Measurements from ENCODE around the gene DMRT1.
A peak's percentile ranks its signal among the peaks of the same experiment; 100 is the strongest.
"Not testable (repeated sequence)": the region's sequence is repeated elsewhere in the genome, so short reads cannot be mapped to it uniquely, and the experiment has no call there.

Gene DMRT1

GRCh38 chr9:860706-861105, 19.2 kb downstream of the DMRT1 start:
- DNase-seq: no peak

- DNase-seq: not testable (repeated sequence)
These were observed 20.0 kb downstream of the DMRT1 start for GRCh38 chr9:861525-861924.

- no peak for DNase-seq
These were observed 33.8 kb downstream of the DMRT1 start for GRCh38 chr9:875119-875962.

- DNase-seq: no peak
These were observed 34.9 kb downstream of the DMRT1 start for GRCh38 chr9:876425-876824.

GRCh38 chr9:878239-878638, 36.7 kb downstream of the DMRT1 start:
- no peak for DNase-seq

- DNase-seq: no peak
These were observed 39.2 kb downstream of the DMRT1 start for GRCh38 chr9:880725-881124.

- no peak for DNase-seq
These were observed 41.0 kb downstream of the DMRT1 start for GRCh38 chr9:882416-882924.

- DNase-seq: no peak
These were observed 41.5 kb downstream of the DMRT1 start for GRCh38 chr9:883011-883410.

GRCh38 chr9:886886-887285, 45.4 kb downstream of the DMRT1 start:
- peak; percentile 63 for DNase-seq

- DNase-seq: no peak
These were observed 50.6 kb downstream of the DMRT1 start for GRCh38 chr9:892123-892522.

GRCh38 chr9:893115-893514, 51.6 kb downstream of the DMRT1 start:
- DNase-seq: no peak

- peak; percentile 15 for DNase-seq
These were observed 52.4 kb downstream of the DMRT1 start for GRCh38 chr9:893843-894420.

- DNase-seq: no peak
These were observed 58.1 kb downstream of the DMRT1 start for GRCh38 chr9:899440-900184.

GRCh38 chr9:903886-904285, 62.4 kb downstream of the DMRT1 start:
- no peak for DNase-seq

- DNase-seq: no peak
These were observed 64.4 kb downstream of the DMRT1 start for GRCh38 chr9:905906-906305.

- DNase-seq: no peak
These were observed 67.2 kb downstream of the DMRT1 start for GRCh38 chr9:908536-909205.

GRCh38 chr9:911005-911404, 69.5 kb downstream of the DMRT1 start:
- no peak for DNase-seq

GRCh38 chr9:912776-913175, 71.3 kb downstream of the DMRT1 start:
- no peak for DNase-seq

GRCh38 chr9:913526-913925, 72.0 kb downstream of the DMRT1 start:
- DNase-seq: not testable (repeated sequence)

- no peak for DNase-seq
These were observed 76.2 kb downstream of the DMRT1 start for GRCh38 chr9:917730-918129.

GRCh38 chr9:920927-921326, 79.4 kb downstream of the DMRT1 start:
- DNase-seq: no peak

- DNase-seq: peak; percentile 60
These were observed 80.7 kb downstream of the DMRT1 start for GRCh38 chr9:922171-922570.

GRCh38 chr9:922731-923130, 81.2 kb downstream of the DMRT1 start:
- DNase-seq: no peak
